Muscle of back (tissue), 13 donors: ENCODE data around the gene NEK10. TPM values are rescaled to one million over a fixed set of nuclear protein-coding genes. Genes with fewer than 3 reads are reported as not detected.
A peak's percentile ranks its signal among the peaks of the same experiment; 100 is the strongest.
"Not testable (repeated sequence)": the region's sequence is repeated elsewhere in the genome, so short reads cannot be mapped to it uniquely, and the experiment has no call there.

Experiments
- DNase-seq, 3 donors: peaks; one replicate each; pipeline versions ENCODE4 v3.0.0 to v3.0.0-alpha.2; 2013
- long read RNA-seq, 9 donors: transcript quantifications; one replicate each; lab custom pipeline, GENCODE V29; 2026
- polyA plus RNA-seq, 10 donors: library from polyadenylated mRNA; unstranded; fragments of 120-200 nt; gene quantifications; one replicate each; pipeline ENCODE4 v1.2.1, GENCODE V29; 2013; ENCODE audit not compliant: insufficient read length in 10 of 10

Gene NEK10, protein sequence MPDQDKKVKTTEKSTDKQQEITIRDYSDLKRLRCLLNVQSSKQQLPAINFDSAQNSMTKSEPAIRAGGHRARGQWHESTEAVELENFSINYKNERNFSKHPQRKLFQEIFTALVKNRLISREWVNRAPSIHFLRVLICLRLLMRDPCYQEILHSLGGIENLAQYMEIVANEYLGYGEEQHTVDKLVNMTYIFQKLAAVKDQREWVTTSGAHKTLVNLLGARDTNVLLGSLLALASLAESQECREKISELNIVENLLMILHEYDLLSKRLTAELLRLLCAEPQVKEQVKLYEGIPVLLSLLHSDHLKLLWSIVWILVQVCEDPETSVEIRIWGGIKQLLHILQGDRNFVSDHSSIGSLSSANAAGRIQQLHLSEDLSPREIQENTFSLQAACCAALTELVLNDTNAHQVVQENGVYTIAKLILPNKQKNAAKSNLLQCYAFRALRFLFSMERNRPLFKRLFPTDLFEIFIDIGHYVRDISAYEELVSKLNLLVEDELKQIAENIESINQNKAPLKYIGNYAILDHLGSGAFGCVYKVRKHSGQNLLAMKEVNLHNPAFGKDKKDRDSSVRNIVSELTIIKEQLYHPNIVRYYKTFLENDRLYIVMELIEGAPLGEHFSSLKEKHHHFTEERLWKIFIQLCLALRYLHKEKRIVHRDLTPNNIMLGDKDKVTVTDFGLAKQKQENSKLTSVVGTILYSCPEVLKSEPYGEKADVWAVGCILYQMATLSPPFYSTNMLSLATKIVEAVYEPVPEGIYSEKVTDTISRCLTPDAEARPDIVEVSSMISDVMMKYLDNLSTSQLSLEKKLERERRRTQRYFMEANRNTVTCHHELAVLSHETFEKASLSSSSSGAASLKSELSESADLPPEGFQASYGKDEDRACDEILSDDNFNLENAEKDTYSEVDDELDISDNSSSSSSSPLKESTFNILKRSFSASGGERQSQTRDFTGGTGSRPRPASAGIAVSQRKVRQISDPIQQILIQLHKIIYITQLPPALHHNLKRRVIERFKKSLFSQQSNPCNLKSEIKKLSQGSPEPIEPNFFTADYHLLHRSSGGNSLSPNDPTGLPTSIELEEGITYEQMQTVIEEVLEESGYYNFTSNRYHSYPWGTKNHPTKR
- polyA plus RNA-seq = 1 to 10 TPM; 1.7 to 7.6 (median 3.5) TPM
- long read RNA-seq, donor 1 = 0 reads
- long read RNA-seq, donor 2 = 0 reads
- long read RNA-seq, donor 3 = 0 reads
- long read RNA-seq, donor 4 = 0 reads
- long read RNA-seq, donor 5 = 0 reads
- long read RNA-seq, donor 6 = 0 reads
- long read RNA-seq, donor 7 = 0 reads
- long read RNA-seq, donor 8 = 0 reads
- long read RNA-seq, donor 9 = 0 reads

DNA sequence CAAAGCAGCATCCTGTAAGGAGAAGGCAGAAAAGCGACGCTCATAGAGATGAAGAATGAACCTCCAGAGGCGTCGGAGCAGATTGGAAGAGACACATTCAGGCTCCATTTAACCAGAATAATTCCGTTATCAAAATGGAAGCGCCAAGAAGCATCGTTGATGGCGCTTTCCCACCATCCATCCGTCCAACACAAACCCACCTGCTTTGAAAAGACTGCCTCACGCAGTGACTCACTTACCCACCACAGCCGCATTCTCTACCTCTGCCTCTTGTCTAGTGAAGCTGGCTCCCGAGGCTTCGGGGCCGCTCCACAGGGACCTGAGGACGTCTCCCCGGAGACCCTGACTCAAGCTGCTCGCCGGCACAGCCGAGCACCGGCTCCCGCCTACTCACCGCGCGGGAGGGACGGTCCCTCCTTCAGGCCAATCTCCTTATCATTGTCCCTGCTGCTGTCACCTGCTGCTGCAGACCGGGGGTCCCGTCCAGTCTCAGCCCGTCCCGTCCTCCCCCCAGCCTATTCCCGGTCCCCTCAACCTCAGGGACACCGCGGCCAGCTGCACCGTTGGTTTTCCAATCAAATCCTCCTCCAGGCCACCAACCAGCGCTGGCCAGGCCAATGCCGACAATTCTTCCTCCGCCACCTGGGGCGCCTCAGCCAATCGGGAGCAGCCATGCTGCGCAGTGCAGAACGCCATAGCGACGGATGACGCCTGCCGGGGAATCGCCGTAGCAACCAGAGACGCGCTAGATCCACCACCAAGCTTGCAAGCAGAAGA, at the start of gene NEK10:
NEK10 (minus strand) TSS at position 553 of the 777 bp plus-strand sequence. CDS start 16,501 bp downstream, outside the sequence.
- peak; percentile 78 to 95 (median 89) for DNase-seq

DNA sequence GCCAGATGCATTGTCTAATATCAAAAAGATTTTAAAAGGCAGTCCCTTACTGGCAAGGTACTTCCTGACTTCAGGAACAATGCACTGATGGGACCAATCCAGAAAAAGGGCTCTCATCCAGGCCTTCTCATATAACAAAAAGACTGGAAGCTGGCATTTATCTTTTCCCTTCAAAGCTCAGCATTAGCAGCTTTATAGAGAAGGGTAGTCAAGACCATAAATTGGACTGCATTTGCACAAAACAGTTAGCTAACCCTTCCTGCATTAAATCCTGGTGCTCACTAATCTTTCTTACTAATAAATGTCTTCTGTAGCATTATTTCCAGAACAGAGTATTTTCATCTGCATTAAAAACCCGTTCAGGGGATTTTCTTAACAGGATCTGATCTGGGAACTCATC, 46.0 kb upstream of the NEK10 start:
- DNase-seq = no peak

DNA sequence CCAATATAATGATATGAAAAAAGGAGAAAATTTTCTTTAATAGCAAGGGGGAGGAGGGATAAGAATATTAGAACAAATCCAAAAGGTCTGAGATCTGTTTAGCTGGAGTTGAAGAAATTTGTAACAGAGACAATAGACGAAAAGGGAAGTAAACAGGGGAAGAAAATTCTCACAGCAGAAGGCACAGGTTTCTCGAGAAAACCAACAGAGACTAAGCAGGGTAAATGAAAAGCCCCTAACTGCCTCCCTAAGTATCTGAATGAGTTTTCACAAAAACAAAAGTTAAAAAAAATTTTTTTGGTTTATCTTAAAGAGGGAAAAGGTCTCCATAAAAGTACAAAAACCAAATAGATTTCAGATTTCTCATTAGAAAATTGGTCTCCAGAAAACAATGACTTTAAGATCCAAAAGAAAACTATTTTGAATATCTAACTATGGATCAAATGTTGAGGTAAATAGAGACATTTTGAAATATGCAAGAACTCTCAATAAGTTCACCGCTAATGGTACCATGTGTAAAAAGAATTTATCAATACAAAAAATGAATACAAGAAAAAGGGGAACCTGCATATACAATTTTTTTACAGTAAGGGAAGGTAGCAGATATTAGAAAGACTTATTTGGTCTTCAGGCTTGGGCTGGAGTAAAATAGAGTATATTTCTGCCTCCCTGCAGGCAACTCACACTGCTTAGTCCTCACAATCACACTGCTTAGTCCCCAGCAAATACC, 23.9 kb upstream of the NEK10 start:
- DNase-seq = no peak

DNA sequence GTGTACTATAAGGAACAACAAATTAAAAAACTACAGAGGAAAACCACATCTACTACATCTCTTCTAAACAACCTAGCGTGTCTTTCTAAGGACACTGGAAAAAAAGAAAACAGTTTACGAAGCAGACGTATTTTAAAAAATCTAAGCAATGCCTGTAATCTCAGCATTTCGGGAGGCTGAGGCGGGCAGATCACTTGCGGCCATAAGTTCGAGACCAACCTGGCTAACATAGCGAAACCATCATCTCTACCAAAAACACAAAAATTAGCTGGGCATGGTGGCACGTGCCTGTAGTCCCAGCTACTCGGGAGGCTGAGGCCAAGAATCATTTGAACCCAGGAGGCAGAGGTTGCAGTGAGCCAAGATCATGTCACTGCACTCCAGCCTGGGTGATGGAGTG, 23.2 kb upstream of the NEK10 start:
- not testable (repeated sequence) for DNase-seq

DNA sequence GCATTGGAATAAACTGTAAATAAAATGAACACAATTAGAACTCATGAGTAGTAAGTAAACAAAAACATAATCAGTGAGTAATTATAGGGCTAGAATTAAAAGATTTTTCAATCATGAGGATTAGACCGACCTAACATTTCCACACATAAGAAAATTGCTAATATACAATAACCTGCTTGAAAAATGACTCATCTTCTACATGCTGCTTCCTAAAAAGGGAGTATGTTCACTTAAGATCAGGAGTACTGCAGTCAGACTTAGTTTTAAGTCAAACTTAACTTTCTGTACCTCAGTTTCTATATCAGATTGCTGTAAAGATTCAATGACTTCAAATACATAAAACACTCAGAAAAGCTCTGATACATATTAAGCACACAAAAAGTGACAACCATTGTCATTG, 22.6 kb upstream of the NEK10 start:
- DNase-seq = no peak

DNA sequence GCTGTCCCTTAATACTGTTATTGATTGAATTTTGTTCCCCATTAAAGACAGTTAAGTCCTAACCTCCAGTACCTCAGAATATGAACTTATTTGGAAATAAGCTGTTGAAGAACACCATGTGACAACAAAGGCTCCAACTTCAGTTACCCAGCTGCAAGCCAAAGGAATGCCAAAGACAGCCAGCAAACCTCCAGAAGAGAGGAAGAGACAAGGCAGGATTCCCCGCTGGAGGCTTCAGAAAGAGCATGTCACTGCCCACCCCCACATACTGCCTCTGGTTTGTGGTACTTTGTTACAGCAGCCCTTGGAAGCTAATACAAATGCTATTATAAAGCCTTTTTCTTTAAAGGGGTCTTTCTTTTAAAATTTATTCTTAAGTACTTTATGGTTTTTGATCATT, 18.4 kb upstream of the NEK10 start:
- no peak for DNase-seq

DNA sequence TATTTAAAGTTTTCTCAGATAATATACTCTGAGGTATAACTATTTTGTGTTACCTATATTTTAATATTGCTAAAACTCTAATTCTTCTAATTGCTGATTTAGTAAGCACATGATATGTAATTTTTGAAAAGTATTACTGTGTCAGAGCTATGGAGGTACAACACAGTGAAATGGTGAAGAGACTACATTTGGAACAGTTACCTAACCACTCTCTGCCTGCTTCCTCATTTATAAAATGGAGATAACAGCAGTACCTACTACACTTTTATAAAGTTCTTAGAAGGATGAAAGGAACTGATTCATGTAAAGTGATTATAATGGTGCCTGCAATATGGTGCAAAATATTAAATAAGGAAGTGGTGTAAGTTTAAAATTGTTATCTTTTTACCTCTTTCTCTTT, 16.3 kb upstream of the NEK10 start:
- DNase-seq = no peak

DNA sequence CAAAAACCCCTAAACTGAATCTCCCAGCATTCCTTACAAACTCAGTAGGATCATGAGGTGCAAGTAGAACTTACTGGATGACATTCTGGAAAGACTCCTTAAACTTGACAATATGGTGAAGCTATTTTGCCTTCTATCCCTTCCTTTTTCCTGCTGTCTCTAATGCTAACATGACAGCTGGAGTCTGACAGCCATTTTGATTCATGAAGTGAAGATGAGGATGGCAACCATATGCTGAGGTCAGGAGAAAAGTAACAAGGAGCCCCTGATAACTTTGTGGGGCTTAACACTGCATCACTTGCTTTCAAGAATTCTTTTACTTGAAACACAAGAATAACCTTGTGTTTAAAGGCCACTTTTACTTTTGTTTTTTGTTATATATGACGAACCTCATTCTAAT, 15.0 kb upstream of the NEK10 start:
- no peak for DNase-seq

DNA sequence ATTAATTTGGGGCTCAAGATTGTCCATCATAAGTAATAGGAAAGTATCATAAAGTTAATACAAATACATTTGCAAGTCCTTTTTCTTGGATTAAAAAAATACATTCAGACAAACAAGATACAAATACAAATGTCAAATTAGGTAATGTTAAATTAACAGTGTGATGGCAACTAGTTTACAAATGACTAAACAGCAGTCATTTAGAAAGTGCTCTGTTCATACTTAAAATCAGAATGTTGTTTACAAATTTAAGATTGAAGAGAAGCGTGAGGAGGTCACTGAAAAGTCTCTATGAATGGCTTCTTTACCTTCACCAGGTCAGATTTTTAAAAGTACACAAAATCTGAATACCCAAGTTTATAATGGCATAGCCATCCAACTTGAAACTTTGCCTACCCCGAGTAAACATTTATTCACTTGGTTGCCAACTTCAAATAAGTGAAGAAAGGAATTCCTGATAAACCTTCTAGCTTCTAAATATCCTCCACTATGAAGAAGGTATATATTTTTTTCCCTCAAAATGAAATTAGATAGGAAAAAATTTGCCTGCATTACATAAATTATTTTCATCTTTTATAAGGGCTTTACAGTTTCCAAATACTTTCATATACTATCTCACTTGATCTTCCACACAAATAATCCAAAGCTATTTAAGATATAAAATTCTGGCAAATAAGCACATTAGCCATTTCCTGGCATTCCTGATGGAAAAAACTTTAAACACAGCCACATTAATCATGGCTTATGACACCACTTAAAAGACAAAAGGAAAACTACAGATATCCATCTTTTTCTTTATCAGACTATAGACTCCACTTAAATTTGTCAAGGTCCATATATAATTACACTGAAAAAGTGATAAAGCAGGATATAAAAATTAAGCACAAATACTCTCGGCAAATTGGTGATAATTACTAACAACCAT, 11.5 kb upstream of the NEK10 start:
- no peak for DNase-seq

DNA sequence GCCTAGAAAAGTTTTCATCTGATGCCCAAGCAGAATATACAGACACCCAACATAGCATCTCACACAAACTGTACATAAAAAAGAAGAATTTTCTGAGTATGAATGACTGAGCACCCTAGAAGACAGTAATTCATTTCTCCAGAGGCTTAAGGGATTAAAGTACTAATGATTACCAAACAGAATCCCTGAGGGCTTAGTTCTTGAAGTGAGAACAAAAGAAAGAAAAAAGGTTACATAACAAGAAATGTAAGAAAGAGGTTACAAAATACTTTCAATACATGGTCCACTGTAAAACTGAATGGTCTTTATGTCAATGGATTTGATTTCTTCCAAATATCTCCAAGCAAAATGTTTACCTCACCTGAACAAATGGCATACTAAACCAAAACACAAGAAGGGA, 9.1 kb upstream of the NEK10 start:
- DNase-seq = no peak

DNA sequence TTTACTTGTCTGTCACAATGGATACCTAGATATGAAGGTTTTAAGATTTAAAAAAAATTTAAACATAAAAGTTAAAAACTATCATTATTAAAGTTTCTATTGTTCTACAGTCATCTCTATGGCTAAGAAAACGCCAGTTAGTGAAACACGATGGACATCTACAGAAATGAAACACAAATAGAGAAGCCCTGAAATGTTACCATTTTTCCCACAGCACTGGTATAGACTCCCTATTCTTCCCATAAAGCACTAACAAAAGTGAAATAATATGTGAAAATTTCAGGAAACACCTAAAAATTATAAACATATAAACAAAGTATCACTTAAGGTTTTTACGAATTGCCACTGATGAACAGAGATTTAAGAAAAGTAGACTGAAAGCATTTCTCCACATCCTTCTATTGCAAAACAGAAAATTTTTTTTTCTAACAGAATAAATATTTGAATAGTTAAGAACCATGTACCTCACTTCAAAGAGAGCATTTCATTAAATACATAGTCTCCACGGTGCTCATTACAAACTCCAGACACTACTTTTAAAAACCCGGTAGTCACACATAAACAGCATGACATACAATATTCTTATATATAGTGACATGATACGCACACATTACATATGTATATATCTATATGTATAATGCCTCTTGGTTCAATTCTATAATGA, 7.1 kb upstream of the NEK10 start:
- no peak for DNase-seq

DNA sequence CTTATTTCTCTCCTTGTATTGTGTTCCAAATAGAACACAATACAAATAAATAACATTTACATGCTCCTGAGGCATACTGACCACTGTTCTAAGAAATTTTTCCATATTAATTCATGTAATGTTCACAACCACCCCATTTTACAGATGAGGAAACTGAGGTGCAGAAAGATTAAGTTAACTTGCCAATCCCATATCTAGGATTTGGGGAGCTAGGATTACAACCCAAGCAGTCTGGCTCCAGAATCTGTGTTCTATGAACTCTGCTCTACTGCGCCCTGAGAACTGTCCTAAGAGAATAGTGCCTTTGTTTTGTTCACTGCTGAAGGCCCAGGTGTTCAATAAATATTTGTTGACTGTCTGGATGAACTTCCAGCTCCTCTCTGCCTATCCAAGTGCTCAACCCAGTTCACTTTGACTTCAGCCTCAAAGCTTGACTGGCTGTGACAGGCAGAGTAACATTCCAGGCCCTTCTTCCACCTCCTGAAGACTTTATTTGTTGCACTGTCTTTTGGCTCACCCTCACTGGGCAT, 3.1 kb downstream of the NEK10 start:
- no peak for DNase-seq

DNA sequence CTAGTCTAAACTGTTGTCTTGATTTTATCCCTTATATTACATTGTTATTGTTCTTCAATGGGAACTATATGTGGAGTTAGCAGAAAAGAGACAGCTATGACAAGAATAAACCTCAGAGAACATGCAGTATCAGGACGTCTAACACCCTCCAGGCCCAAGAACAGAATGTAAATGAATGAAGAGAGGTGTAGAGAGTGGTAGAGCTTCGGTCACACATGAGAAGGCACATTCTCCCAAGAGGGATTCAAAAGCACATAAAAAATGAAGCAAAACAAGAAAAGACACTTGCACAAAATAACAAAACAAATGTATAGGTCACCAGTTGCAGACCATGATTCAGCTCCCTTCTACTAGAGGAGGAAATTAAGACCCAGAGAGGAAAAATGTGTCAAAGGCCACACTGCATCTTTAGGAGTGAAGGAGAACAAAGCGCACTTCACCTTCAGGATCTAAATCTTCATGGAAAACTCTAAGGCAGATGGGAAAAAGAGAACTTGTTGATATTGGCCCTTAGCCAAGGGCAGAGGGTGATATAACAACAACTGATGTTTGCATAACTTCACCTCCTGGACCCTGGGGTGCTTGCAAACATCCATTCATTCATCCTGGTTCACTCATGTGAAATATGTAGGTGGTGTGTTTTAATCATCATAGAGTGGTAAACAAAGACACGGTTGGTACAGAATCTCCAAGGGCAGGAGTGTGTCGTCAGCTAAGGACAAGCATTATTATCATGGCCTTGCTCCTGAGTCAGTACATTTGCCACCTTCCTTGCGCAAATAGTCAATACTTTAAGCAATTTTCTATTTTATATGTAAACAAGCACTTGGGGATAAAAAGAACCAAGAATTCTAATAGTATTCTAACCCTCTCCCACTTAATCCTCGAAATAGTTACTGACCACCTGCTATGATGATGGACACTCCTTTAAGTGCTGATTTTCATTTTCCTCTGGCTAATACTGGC, 8.8 kb downstream of the NEK10 start:
- peak in 1 of 3 donors; percentile 18 for DNase-seq

DNA sequence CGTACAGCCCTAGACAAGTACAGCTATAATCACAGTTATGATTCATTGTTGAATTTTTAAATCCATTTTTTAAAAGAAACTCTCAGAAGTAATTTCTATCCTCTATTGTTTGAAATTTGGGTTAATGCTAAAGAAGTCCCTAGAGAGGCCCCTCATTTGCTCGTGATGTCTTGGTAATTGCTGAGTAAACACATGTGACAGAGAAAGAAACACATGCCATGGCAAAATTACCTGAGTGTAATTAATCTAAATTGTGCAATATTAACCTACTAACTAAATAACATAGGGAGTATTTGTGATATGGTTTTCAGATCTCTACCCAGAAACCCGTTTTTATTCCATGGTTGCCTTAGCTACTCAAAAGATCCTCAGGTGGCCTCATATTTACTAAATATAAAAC, 10.8 kb downstream of the NEK10 start:
- no peak for DNase-seq

DNA sequence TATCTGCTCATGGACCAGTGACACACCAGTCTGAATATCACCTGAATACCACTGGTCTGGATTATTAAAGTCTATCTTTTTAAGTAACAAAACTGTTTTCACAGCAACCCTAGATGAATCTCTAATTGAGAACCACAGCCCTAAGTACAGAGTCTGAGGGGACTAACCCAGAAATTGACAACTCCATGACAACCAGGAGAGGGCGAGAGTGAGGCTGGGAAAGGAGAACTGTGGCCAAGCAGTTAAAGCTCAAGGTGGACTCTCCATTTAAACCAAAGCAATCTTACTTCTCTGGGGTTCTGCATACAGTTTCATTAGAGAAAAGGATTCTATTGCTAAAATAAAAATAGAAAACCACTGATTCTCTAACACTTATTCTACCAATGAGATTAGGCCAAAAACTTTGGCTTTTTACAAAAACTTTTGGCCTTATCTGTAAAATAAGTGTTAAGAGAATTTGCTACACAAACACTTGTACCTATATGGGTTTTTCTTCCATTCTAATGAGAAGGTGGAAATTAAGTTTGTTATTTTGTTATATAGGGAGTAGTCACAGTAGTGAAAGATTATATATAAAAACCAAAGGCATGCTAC, 11.4 kb downstream of the NEK10 start:
- DNase-seq = peak in 2 of 3 donors; percentile 28 to 49

DNA sequence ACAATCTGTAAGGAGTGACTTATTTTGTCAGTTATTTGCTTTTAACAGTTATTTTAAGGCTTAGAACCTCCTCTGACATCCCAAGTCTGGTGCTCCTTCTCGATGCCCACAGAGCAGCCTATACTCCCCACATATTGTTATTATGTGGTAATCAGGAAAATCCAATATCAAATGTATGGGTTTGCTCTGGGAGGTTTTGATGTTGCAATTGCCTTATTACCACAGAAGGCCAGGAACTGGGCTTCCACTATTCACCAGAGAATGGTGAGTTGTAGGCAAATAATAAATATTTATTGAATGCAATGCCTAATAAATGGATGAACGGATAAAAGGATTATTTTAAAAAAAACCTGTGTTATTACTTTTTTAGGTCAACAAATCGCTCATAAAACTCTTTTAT, 12.2 kb downstream of the NEK10 start:
- no peak for DNase-seq
